Sigmoid colon (tissue), 3 donors: ENCODE measurements around the gene USP34.

ENCODE experiments used
- CTCF ChIP-seq, 4 experiments: fragments of 450-650 bp in 3 of 4; fragments of 200-600 bp in 1 of 4; IDR thresholded peaks; one replicate each; pipeline ENCODE4 v1.5.1; 2016 to 2019; ENCODE audit warnings: antibody characterized with exemption in 4 of 4, mild to moderate bottlenecking in 3 of 4, moderate library complexity in 2 of 4
- POLR2A ChIP-seq, 2 donors: fragments of 450-650 bp; IDR thresholded peaks; one replicate each; pipeline ENCODE4 v1.6.1; 2016; ENCODE audit warnings: antibody characterized with exemption in 2 of 2, mild to moderate bottlenecking in 2 of 2, moderate library complexity in 2 of 2

GRCh38 chr2:61492476-61492875 lies 21.6 kb upstream of the USP34 start:
- TF ChIP-seq POLR2A (IDR thresholded peaks at IDR 0.05) (no peak), CTCF (IDR thresholded peaks at IDR 0.05) (no peak)
